Right cardiac atrium (tissue), 5 donors: Measurements from ENCODE around the gene RHBDL1. TPM values are rescaled to one million over a fixed set of nuclear protein-coding genes. Genes with fewer than 3 reads are reported as not detected.
"Not testable (repeated sequence)": the region's sequence is repeated elsewhere in the genome, so short reads cannot be mapped to it uniquely, and the experiment has no call there.

Experiments used
- ATAC-seq, 2 donors: fragments of 200-7000 bp; cut with Tn5 transposase; one replicate each; pipeline versions ENCODE4 v1.8.0 to v1.9.1; 2020; ENCODE audit warnings: moderate library complexity in 2 of 2, mild to moderate bottlenecking in 1 of 2
- DNase-seq, 3 donors: peaks; one replicate each; pipeline ENCODE4 v3.0.0-alpha.2; 2020
- H3K27ac ChIP-seq: one replicate; pipeline ENCODE4 v1.5.1; 2013; ENCODE audit warnings: mild to moderate bottlenecking, low read length, control low read depth, moderate library complexity
- H3K27me3 ChIP-seq: one replicate; pipeline ENCODE4 v1.6.1; 2013; ENCODE audit not compliant: control insufficient read depth, insufficient read depth
- H3K4me1 ChIP-seq: one replicate; pipeline ENCODE4 v1.6.1; 2013; ENCODE audit warnings: low read length; ENCODE audit not compliant: control insufficient read depth, insufficient read depth
- H3K4me3 ChIP-seq: one replicate; pipeline ENCODE4 v1.5.1; 2013; ENCODE audit warnings: low read length, control low read depth
- H3K9me3 ChIP-seq: one replicate; pipeline ENCODE4 v1.6.1; 2013; ENCODE audit warnings: low read length; ENCODE audit not compliant: control insufficient read depth
- WGBS: extraction: QIAGEN DNeasy Blood & Tissue Kit; methylation state at CpG from one replicate; pipeline ENCODE4 v1.1.7; 2013; 5-methylcytosine and 5-hydroxymethylcytosine counted together
- intact Hi-C, 4 donors: fragments of 100-400 bp; cut with DNase I; formaldehyde crosslinking; loops; one replicate each; pipeline versions ENCODE4 v1.11.0 to v1.14.0; 2022 to 2023
- polyA plus RNA-seq: library from polyadenylated mRNA; stranded (reverse); fragments of 200-250 nt; gene quantifications from one replicate; pipeline ENCODE4 v1.2.3, GENCODE V29; 2013
- total RNA-seq, 4 donors: library from RNA; stranded (reverse); fragmentation: NEBNext Ultra II Directional; extraction: Animal tissue kit (Norgen Biotek cat#: 25700); gene quantifications; one replicate each; pipeline ENCODE4 v1.2.1, GENCODE V29; 2021
- donor health status: healthy with polysubstance abuse.
- donor health status: DM: no; HTN: yes; CAD: no.
- donor health status: DM: no; HTN: no; CAD: no.
- donor health status: DM: no; HTN: yes; CAD: no; lungs with severe emphysema.
- donor health status: DM: yes; HTN: yes; CAD: no.

RHBDL1 gene
- total and polyA plus RNA-seq, 5 donors: 0.89 to 2.9 (median 1.9) TPM

- intact Hi-C loops: loop anchor here (2.0 to 10.0 kb wide), 4 partner anchors 72 to 342 kb away; partner anchors contain the start of genes CHTF18 (in 3 of the 4) and RPUSD1 (in 3 of the 4)
- not testable (repeated sequence) for DNase-seq, ATAC-seq, H3K27ac ChIP-seq, H3K27me3 ChIP-seq, H3K4me1 ChIP-seq, H3K9me3 ChIP-seq, H3K4me3 ChIP-seq
- WGBS: 57% methylated on average over 13 of the region's 13 CpGs
These were observed 37.3 kb downstream of the RHBDL1 start for GRCh38 chr16:712740-713250.

GRCh38 chr16:714079-714478 lies 38.6 kb downstream of the RHBDL1 start:
- Histone ChIP-seq H3K4me1 (no peaks in the 10 kb centered on the region), H3K4me3 (no peak overlapping the region), H3K27ac (no peak overlapping the region), H3K27me3 (no peaks in the 10 kb centered on the region), H3K9me3 (no peaks in the 10 kb centered on the region)
- DNase-seq (no peak), ATAC-seq (no peak)
- intact Hi-C loops: loop anchor here in 3 of 4 donors (5.0 to 10.0 kb wide), 3 partner anchors 71 to 341 kb away; partner anchors contain the start of genes CHTF18 (in 3 of the 3) and RPUSD1 (in 3 of the 3)
- WGBS: 71% methylated on average over 11 of the region's 11 CpGs

- ATAC-seq: peak; percentile 88 to 90
These were observed 39.3 kb downstream of the RHBDL1 start, which contains the start of gene METRN for GRCh38 chr16:714558-715476. Gene METRN (plus strand): TSS chr16:715118. CDS start chr16:715290, 172 bp downstream.

GRCh38 chr16:715477-716199 lies 40.2 kb downstream of the RHBDL1 start:
- Histone ChIP-seq H3K4me3 (peak overlapping the region; percentile 91), H3K27me3 (no peaks in the 10 kb centered on the region), H3K9me3 (no peaks in the 10 kb centered on the region), H3K27ac (no peak overlapping the region), H3K4me1 (peaks cover 3% of the 10 kb centered on the region)
- DNase-seq (peak in 1 of 3 donors; percentile 74), ATAC-seq (no peak)
- 2% methylated on average over 74 of the region's 74 CpGs for WGBS
- intact Hi-C loops: loop anchor here in 2 of 4 donors (10.0 kb wide), 2 partner anchors 69 to 339 kb away; partner anchors contain the start of genes CHTF18 (in 1 of the 2) and RPUSD1 (in 1 of the 2)

More at GRCh38 chr16:714558-715476, 39.3 kb downstream of the RHBDL1 start, which contains the start of gene METRN:
- 3% methylated on average over 107 of the region's 108 CpGs for WGBS
- H3K27me3 ChIP-seq: no peaks in the 10 kb centered on the region
- intact Hi-C loops: loop anchor here in 3 of 4 donors (5.0 to 10.0 kb wide), 3 partner anchors 70 to 340 kb away; partner anchors contain the start of genes CHTF18 (in 3 of the 3) and RPUSD1 (in 3 of the 3)
- H3K4me3 ChIP-seq: peak within 1 kb of the TSS; percentile 91
- peak; percentile 93 to 99 (median 97) for DNase-seq
- peaks cover under 1% of the 10 kb centered on the region for H3K4me1 ChIP-seq
- H3K9me3 ChIP-seq: no peaks in the 10 kb centered on the region
- H3K27ac ChIP-seq: no peak within 1 kb of the TSS

- peak; percentile 53 to 82 (median 78) for DNase-seq
- Histone ChIP-seq H3K4me3 (peak overlapping the region; percentile 91), H3K9me3 (no peaks in the 10 kb centered on the region), H3K27ac (no peak overlapping the region), H3K27me3 (no peaks in the 10 kb centered on the region), H3K4me1 (peaks cover 3% of the 10 kb centered on the region)
- 26% methylated on average over 12 of the region's 12 CpGs for WGBS
- intact Hi-C loops: loop anchor here in 2 of 4 donors (10.0 kb wide), 2 partner anchors 69 to 339 kb away; partner anchors contain the start of genes CHTF18 (in 1 of the 2) and RPUSD1 (in 1 of the 2)
- ATAC-seq: no peak
These were observed 40.7 kb downstream of the RHBDL1 start for GRCh38 chr16:716200-716568.

- intact Hi-C loops: loop anchor here in 2 of 4 donors (10.0 kb wide), 2 partner anchors 68 to 338 kb away; partner anchors contain the start of genes CHTF18 (in 1 of the 2) and RPUSD1 (in 1 of the 2)
- Histone ChIP-seq H3K27me3 (no peaks in the 10 kb centered on the region), H3K27ac (no peak overlapping the region), H3K4me3 (no peak overlapping the region), H3K9me3 (no peaks in the 10 kb centered on the region), H3K4me1 (peaks cover 3% of the 10 kb centered on the region)
- ATAC-seq: no peak
- WGBS: 87% methylated on average over 29 of the region's 29 CpGs
- DNase-seq: no peak
These were observed 41.4 kb downstream of the RHBDL1 start for GRCh38 chr16:716768-717325.

- no peaks in the 10 kb centered on the region for H3K27me3 ChIP-seq
- H3K4me1 ChIP-seq: peaks cover 5% of the 10 kb centered on the region
- WGBS: 81% methylated on average over 32 of the region's 32 CpGs
- intact Hi-C loops: loop anchor here in 2 of 4 donors (10.0 kb wide), 2 partner anchors 67 to 337 kb away; partner anchors contain the start of genes CHTF18 (in 1 of the 2) and RPUSD1 (in 1 of the 2)
- no peaks in the 10 kb centered on the region for H3K9me3 ChIP-seq
- H3K4me3 ChIP-seq: no peak overlapping the region
- no peak for ATAC-seq
- H3K27ac ChIP-seq: no peak overlapping the region
- no peak for DNase-seq
These were observed 42.2 kb downstream of the RHBDL1 start for GRCh38 chr16:717450-718245.

- intact Hi-C loops: loop anchor here in 2 of 4 donors (10.0 kb wide), 2 partner anchors 66 to 336 kb away; partner anchors contain the start of genes CHTF18 (in 1 of the 2) and RPUSD1 (in 1 of the 2)
- peaks cover 5% of the 10 kb centered on the region for H3K4me1 ChIP-seq
- no peak overlapping the region for H3K4me3 ChIP-seq
- H3K27ac ChIP-seq: no peak overlapping the region
- no peaks in the 10 kb centered on the region for H3K9me3 ChIP-seq
- 91% methylated on average over 9 of the region's 9 CpGs for whole genome bisulfite sequencing
- DNase-seq (no peak), ATAC-seq (no peak)
- H3K27me3 ChIP-seq: no peaks in the 10 kb centered on the region
These were observed 42.9 kb downstream of the RHBDL1 start for GRCh38 chr16:718389-718788.

GRCh38 chr16:718922-719321 lies 43.5 kb downstream of the RHBDL1 start:
- no peak overlapping the region for H3K27ac ChIP-seq
- WGBS: 82% methylated on average over 6 of the region's 6 CpGs
- no peak overlapping the region for H3K4me3 ChIP-seq
- peaks cover 5% of the 10 kb centered on the region for H3K4me1 ChIP-seq
- H3K27me3 ChIP-seq: no peaks in the 10 kb centered on the region
- intact Hi-C loops: loop anchor here in 2 of 4 donors (10.0 kb wide), 2 partner anchors 66 to 336 kb away; partner anchors contain the start of genes CHTF18 (in 1 of the 2) and RPUSD1 (in 1 of the 2)
- no peaks in the 10 kb centered on the region for H3K9me3 ChIP-seq
- no peak for ATAC-seq
- DNase-seq: no peak
